ENCODE results near the gene CCDC85A. TPM values are rescaled to one million over a fixed set of nuclear protein-coding genes. Genes with fewer than 3 reads are reported as not detected.
A peak's percentile ranks its signal among the peaks of the same experiment; 100 is the strongest.

CCDC85A gene
- total and polyA plus RNA-seq, 11 donors, result 1.6 to 14.2 (median 4.0) TPM

DNA sequence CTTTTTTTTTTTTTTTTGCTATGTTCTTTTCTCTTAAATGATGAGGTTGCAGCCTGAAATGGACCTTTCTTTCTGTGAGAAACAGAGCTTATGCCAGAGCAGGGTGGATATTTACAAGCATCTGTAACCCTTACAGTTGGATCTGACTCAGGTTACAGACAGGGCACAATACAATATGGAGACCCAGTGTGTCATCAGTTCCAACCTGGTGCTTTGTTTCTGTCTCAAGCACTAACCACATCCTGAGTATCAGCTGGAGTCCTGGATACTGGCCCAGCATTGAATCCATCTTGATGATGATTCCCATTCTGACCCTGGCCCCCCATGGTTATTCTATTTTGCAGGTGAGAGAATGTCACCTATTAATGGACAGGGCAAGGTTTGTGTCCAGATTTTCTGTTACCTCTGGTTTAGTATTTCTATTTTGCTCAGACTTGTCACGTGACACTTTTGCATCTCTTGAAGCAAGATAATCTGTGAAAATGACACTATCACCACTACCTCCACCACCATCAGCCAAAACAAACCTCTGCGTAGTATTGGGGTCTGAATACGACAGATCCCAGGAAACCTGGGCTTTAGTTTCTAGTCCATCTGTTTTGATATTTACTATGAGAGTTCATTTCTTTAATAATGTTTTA lies 174.0 kb downstream of the CCDC85A start:
- WGBS, 4 donors, result 84 to 89% (median 86%) methylated on average over 3 of the region's 3 CpGs
- no peak for ATAC-seq
- no peaks in the 10 kb centered on the region for H3K9me3 ChIP-seq
- DNase-seq, result no peak
- no peak overlapping the region for H3K4me3 ChIP-seq
- H3K27me3 ChIP-seq, result no peaks in the 10 kb centered on the region
- intact Hi-C loops (cut with DNase I), result no loop called here
- no peaks in the 10 kb centered on the region for H3K36me3 ChIP-seq
- TF ChIP-seq, protein P1, sequence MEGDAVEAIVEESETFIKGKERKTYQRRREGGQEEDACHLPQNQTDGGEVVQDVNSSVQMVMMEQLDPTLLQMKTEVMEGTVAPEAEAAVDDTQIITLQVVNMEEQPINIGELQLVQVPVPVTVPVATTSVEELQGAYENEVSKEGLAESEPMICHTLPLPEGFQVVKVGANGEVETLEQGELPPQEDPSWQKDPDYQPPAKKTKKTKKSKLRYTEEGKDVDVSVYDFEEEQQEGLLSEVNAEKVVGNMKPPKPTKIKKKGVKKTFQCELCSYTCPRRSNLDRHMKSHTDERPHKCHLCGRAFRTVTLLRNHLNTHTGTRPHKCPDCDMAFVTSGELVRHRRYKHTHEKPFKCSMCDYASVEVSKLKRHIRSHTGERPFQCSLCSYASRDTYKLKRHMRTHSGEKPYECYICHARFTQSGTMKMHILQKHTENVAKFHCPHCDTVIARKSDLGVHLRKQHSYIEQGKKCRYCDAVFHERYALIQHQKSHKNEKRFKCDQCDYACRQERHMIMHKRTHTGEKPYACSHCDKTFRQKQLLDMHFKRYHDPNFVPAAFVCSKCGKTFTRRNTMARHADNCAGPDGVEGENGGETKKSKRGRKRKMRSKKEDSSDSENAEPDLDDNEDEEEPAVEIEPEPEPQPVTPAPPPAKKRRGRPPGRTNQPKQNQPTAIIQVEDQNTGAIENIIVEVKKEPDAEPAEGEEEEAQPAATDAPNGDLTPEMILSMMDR (IDR thresholded peaks at IDR 0.05), result no peak
- no peak overlapping the region for H3K27ac ChIP-seq
- no peaks in the 10 kb centered on the region for H3K4me1 ChIP-seq

DNA sequence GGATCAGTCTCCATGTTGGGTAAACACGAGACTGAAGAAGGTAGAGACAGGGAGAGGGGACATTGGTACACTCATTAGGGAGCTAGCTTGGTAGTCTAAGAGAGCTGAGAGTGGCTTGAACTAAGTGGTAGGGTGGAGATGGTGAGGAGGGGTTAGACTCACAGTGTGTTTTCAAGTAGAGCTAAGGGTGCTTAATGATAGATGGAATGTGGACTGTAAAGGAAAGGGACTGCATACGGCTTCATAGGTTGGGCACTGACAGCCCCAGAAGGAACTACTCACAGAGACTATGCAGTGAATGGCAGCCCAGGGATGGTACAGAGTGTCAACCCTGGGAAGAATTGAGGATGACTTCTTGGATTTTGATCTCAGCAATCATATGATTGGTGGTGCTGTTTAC lies 178.1 kb downstream of the CCDC85A start:
- no peak overlapping the region for H3K4me3 ChIP-seq
- ATAC-seq (no peak), DNase-seq (no peak)
- TF ChIP-seq, protein P1 (IDR thresholded peaks at IDR 0.05), result no peak
- no peak for TF ChIP-seq POLR2A (IDR thresholded peaks at IDR 0.05)
- H3K9me3 ChIP-seq, result no peaks in the 10 kb centered on the region
- WGBS, 4 donors, result 66 to 92% (median 91%) methylated on average over 2 of the region's 2 CpGs
- H3K4me1 ChIP-seq, result peaks cover 0 to 4% (median 0%) of the 10 kb centered on the region in 12 donors
- intact Hi-C loops (cut with DNase I), result no loop called here
- H3K27me3 ChIP-seq, result no peaks in the 10 kb centered on the region
- H3K27ac ChIP-seq, result no peak overlapping the region
- no peaks in the 10 kb centered on the region for H3K36me3 ChIP-seq

- intact Hi-C loops (cut with DNase I), result no loop called here
- no peaks in the 10 kb centered on the region for H3K36me3 ChIP-seq
- H3K27me3 ChIP-seq, result no peaks in the 10 kb centered on the region
- ATAC-seq (peak in 1 of 4 donors; percentile 68), DNase-seq (no peak)
- TF ChIP-seq, protein P1 (IDR thresholded peaks at IDR 0.05), result no peak
- TF ChIP-seq POLR2A (IDR thresholded peaks at IDR 0.05), result no peak
- H3K4me1 ChIP-seq, result peaks cover 0 to 4% (median 0%) of the 10 kb centered on the region in 12 donors
- no peak overlapping the region for H3K4me3 ChIP-seq
- peak overlapping the region in 3 of 12 donors; percentile 38 to 44 (median 40) for H3K27ac ChIP-seq
- WGBS, 4 donors, result 57 to 69% (median 62%) methylated on average over 2 of the region's 2 CpGs
- no peaks in the 10 kb centered on the region for H3K9me3 ChIP-seq
These were observed 181.1 kb downstream of the CCDC85A start for GRCh38 chr2:56364902-56365301.

GRCh38 chr2:56369316-56369715 lies 185.5 kb downstream of the CCDC85A start:
- WGBS, 4 donors, result 94 to 98% (median 95%) methylated on average over 2 of the region's 2 CpGs
- TF ChIP-seq POLR2A (IDR thresholded peaks at IDR 0.05), result no peak
- TF ChIP-seq, protein P1 (IDR thresholded peaks at IDR 0.05), result no peak
- no peak for DNase-seq
- Histone ChIP-seq H3K4me1 (peaks cover 0 to 4% (median 0%) of the 10 kb centered on the region in 12 donors), H3K27ac (no peak overlapping the region), H3K27me3 (no peaks in the 10 kb centered on the region), H3K9me3 (peaks cover 0 to 2% (median 0%) of the 10 kb centered on the region in 12 donors), H3K4me3 (no peak overlapping the region), H3K36me3 (no peaks in the 10 kb centered on the region)
- intact Hi-C loops (cut with DNase I), result no loop called here
- ATAC-seq, result no peak
